Aorta (tissue), 5 donors: ENCODE measurements around the gene NDRG4. TPM values are rescaled to one million over a fixed set of nuclear protein-coding genes. Genes with fewer than 3 reads are reported as not detected.

ENCODE experiments used
- ATAC-seq: fragments of 200-7000 bp; cut with Tn5 transposase; one replicate; pipeline ENCODE4 v1.9.1; 2022; ENCODE audit warnings: moderate library complexity; ENCODE audit not compliant: low FRiP score
- DNase-seq, 2 donors: peaks; one replicate each; pipeline ENCODE4 v3.0.0-alpha.2; 2020
- H3K27ac ChIP-seq, 2 donors: one replicate each; pipeline ENCODE4 v1.5.1; 2013; ENCODE audit warnings: low read length in 2 of 2, mild to moderate bottlenecking in 2 of 2, moderate library complexity in 2 of 2, control low read depth in 1 of 2, inconsistent platforms in 1 of 2, low read depth in 1 of 2
- H3K27me3 ChIP-seq, 2 donors: one replicate each; pipeline ENCODE4 v1.6.1; 2013; ENCODE audit warnings: control low read depth in 1 of 2, low read length in 1 of 2, mild to moderate bottlenecking in 1 of 2, moderate library complexity in 1 of 2; ENCODE audit not compliant: insufficient read depth in 2 of 2, control insufficient read depth in 1 of 2
- H3K36me3 ChIP-seq, 2 donors: one replicate each; pipeline ENCODE4 v1.6.1; 2013; ENCODE audit warnings: control low read depth in 1 of 2, low read length in 1 of 2, mild to moderate bottlenecking in 1 of 2; ENCODE audit not compliant: insufficient read depth in 2 of 2, control insufficient read depth in 1 of 2
- H3K4me1 ChIP-seq, 2 donors: one replicate each; pipeline ENCODE4 v1.6.1; 2013; ENCODE audit warnings: low read length in 2 of 2, control low read depth in 1 of 2, mild to moderate bottlenecking in 1 of 2, moderate library complexity in 1 of 2; ENCODE audit not compliant: insufficient read depth in 2 of 2, control insufficient read depth in 1 of 2
- H3K4me3 ChIP-seq, 2 donors: one replicate each; pipeline ENCODE4 v1.5.1; 2013; ENCODE audit warnings: low read length in 2 of 2, control low read depth in 1 of 2, mild to moderate bottlenecking in 1 of 2
- H3K9me3 ChIP-seq: one replicate; pipeline ENCODE4 v1.6.1; 2013; ENCODE audit warnings: mild to moderate bottlenecking, low read length; ENCODE audit not compliant: control insufficient read depth
- WGBS, 2 donors: extraction: QIAGEN DNeasy Blood & Tissue Kit; methylation state at CpG; one replicate each; pipeline ENCODE4 v1.1.7; 2013; 5-methylcytosine and 5-hydroxymethylcytosine counted together
- intact Hi-C, 2 donors: fragments of 100-400 bp; cut with DNase I; formaldehyde crosslinking; loops; one replicate each; pipeline versions ENCODE4 v1.14.2 to v1.15.0; 2022
- polyA plus RNA-seq, 2 donors: library from polyadenylated mRNA; stranded (reverse); fragments of 200-250 nt; gene quantifications; one replicate each; pipeline ENCODE4 v1.2.3, GENCODE V29; 2013
- total RNA-seq, 2 donors: library from RNA; stranded (reverse); fragmentation: NEBNext Ultra II Directional; extraction: Animal tissue kit (Norgen Biotek cat#: 25700); gene quantifications; one replicate each; pipeline ENCODE4 v1.2.1, GENCODE V29; 2021
- donor health status: healthy with polysubstance abuse.
- donor health status: Bipolar disorder and iron deficiency.
- donor health status: DM: no; HTN: no; CAD: no.
- donor health status: DM: no; HTN: no; CAD: no.
- donor health status: DM: yes; HTN: yes; CAD: no.

NDRG4 gene
- total and polyA plus RNA-seq, 4 donors = 6.9 to 9.6 (median 8.1) TPM

GRCh38 chr16:58503166-58503862 is 3.4 kb downstream of the NDRG4 start:
- 92 to 94% methylated on average over 14 of the region's 14 CpGs for WGBS, 2 donors
- ATAC-seq = no peak
- H3K4me1 ChIP-seq = no peaks in the 10 kb centered on the region
- no peaks in the 10 kb centered on the region for H3K9me3 ChIP-seq
- peak in 1 of 2 donors; percentile 55 for DNase-seq
- intact Hi-C loops = no loop called here
- no peaks in the 10 kb centered on the region for H3K36me3 ChIP-seq
- no peak overlapping the region for H3K4me3 ChIP-seq
- H3K27me3 ChIP-seq = no peaks in the 10 kb centered on the region
- no peak overlapping the region for H3K27ac ChIP-seq

GRCh38 chr16:58503863-58504688 is 4.1 kb downstream of the NDRG4 start:
- Histone ChIP-seq H3K4me3 (no peak overlapping the region), H3K9me3 (no peaks in the 10 kb centered on the region), H3K4me1 (no peaks in the 10 kb centered on the region), H3K36me3 (no peaks in the 10 kb centered on the region), H3K27ac (no peak overlapping the region), H3K27me3 (no peaks in the 10 kb centered on the region)
- no peak for ATAC-seq
- DNase-seq = peak in 1 of 2 donors; percentile 65
- WGBS, 2 donors = 94 to 97% methylated on average over 21 of the region's 21 CpGs
- intact Hi-C loops = no loop called here

- 83 to 87% methylated on average over 20 of the region's 20 CpGs for WGBS, 2 donors
- H3K36me3 ChIP-seq = no peaks in the 10 kb centered on the region
- DNase-seq = peak in 1 of 2 donors; percentile 57
Measured at GRCh38 chr16:58506241-58507194, 6.6 kb downstream of the NDRG4 start.

GRCh38 chr16:58507195-58507962 is 7.4 kb downstream of the NDRG4 start:
- Histone ChIP-seq H3K4me3 (no peak overlapping the region), H3K36me3 (no peaks in the 10 kb centered on the region), H3K9me3 (no peaks in the 10 kb centered on the region), H3K27me3 (no peaks in the 10 kb centered on the region), H3K27ac (no peak overlapping the region), H3K4me1 (no peaks in the 10 kb centered on the region)
- 76 to 79% methylated on average over 15 of the region's 15 CpGs for WGBS, 2 donors
- intact Hi-C loops = no loop called here
- ATAC-seq (no peak), DNase-seq (peak in 1 of 2 donors; percentile 69)

More at GRCh38 chr16:58506241-58507194, 6.6 kb downstream of the NDRG4 start:
- ATAC-seq = no peak
- no peaks in the 10 kb centered on the region for H3K4me1 ChIP-seq
- no peak overlapping the region for H3K4me3 ChIP-seq
- H3K9me3 ChIP-seq = no peaks in the 10 kb centered on the region
- intact Hi-C loops = no loop called here
- H3K27me3 ChIP-seq = no peaks in the 10 kb centered on the region
- H3K27ac ChIP-seq = no peak overlapping the region

GRCh38 chr16:58507963-58508670 is 8.2 kb downstream of the NDRG4 start:
- no peak overlapping the region for H3K4me3 ChIP-seq
- no peaks in the 10 kb centered on the region for H3K9me3 ChIP-seq
- H3K4me1 ChIP-seq = no peaks in the 10 kb centered on the region
- 85 to 93% methylated on average over 14 of the region's 14 CpGs for WGBS, 2 donors
- DNase-seq = peak in 1 of 2 donors; percentile 47
- intact Hi-C loops = no loop called here
- H3K36me3 ChIP-seq = no peaks in the 10 kb centered on the region
- H3K27ac ChIP-seq = no peak overlapping the region
- H3K27me3 ChIP-seq = no peaks in the 10 kb centered on the region
- ATAC-seq = no peak

- no peaks in the 10 kb centered on the region for H3K9me3 ChIP-seq
- DNase-seq = peak in 1 of 2 donors; percentile 67
- 80 to 84% methylated on average over 5 of the region's 5 CpGs for WGBS, 2 donors
- no peak for ATAC-seq
- H3K36me3 ChIP-seq = no peaks in the 10 kb centered on the region
- H3K4me1 ChIP-seq = no peaks in the 10 kb centered on the region
- H3K27me3 ChIP-seq = no peaks in the 10 kb centered on the region
- intact Hi-C loops = no loop called here
- H3K27ac ChIP-seq = no peak overlapping the region
- H3K4me3 ChIP-seq = no peak overlapping the region
Measured at GRCh38 chr16:58508671-58509251, 8.8 kb downstream of the NDRG4 start.

- Histone ChIP-seq H3K27me3 (no peaks in the 10 kb centered on the region), H3K27ac (no peak overlapping the region), H3K4me1 (no peaks in the 10 kb centered on the region), H3K9me3 (no peaks in the 10 kb centered on the region), H3K36me3 (no peaks in the 10 kb centered on the region), H3K4me3 (no peak overlapping the region)
- 91 to 92% methylated on average over 9 of the region's 9 CpGs for WGBS, 2 donors
- intact Hi-C loops = loop anchor here (5.0 to 10.0 kb wide), 5 partner anchors 125 to 248 kb away; partner anchors contain the start of gene GOT2 (in 2 of the 2)
- DNase-seq (peak in 1 of 2 donors; percentile 50), ATAC-seq (no peak)
Measured at GRCh38 chr16:58509256-58510096, 9.5 kb downstream of the NDRG4 start.
